GM19324 (cell line): Measurements from ENCODE around the gene PKD1L1.
"Not testable (repeated sequence)": the region's sequence is repeated elsewhere in the genome, so short reads cannot be mapped to it uniquely, and the experiment has no call there.

ENCODE experiments used
- ATAC-seq: cut with Tn5 transposase; IDR thresholded peaks from one replicate; pipeline ENCODE4 v1.9.1; 2021; ENCODE audit warnings: mild to moderate bottlenecking, moderate library complexity; ENCODE audit not compliant: unreplicated experiment, low FRiP score

PKD1L1 gene

GRCh38 chr7:47965456-47965855 is 17.2 kb upstream of the PKD1L1 start:
- no peak for ATAC-seq

GRCh38 chr7:47962262-47962661 is 14.0 kb upstream of the PKD1L1 start:
- no peak for ATAC-seq

GRCh38 chr7:47957156-47957555 is 8.9 kb upstream of the PKD1L1 start:
- no peak for ATAC-seq

GRCh38 chr7:47956220-47956619 is 8.0 kb upstream of the PKD1L1 start:
- no peak for ATAC-seq

- no peak for ATAC-seq
Measured at GRCh38 chr7:47954231-47954911, 6.1 kb upstream of the PKD1L1 start.

GRCh38 chr7:47953822-47954221 is 5.6 kb upstream of the PKD1L1 start:
- no peak for ATAC-seq

GRCh38 chr7:47952224-47952623 is 4.0 kb upstream of the PKD1L1 start:
- no peak for ATAC-seq

GRCh38 chr7:47951374-47951773 is 3.1 kb upstream of the PKD1L1 start:
- ATAC-seq, result peak; percentile 41

- no peak for ATAC-seq
Measured at GRCh38 chr7:47950714-47951113, 2.4 kb upstream of the PKD1L1 start.

GRCh38 chr7:47949703-47950102 is 1.4 kb upstream of the PKD1L1 start:
- ATAC-seq, result no peak

- ATAC-seq, result no peak
Measured at GRCh38 chr7:47947355-47947749, 914 bp downstream of the PKD1L1 start.

GRCh38 chr7:47946581-47947354 is 1.5 kb downstream of the PKD1L1 start:
- ATAC-seq, result no peak

- ATAC-seq, result no peak
Measured at GRCh38 chr7:47945261-47946015, 2.8 kb downstream of the PKD1L1 start.

GRCh38 chr7:47944536-47945260 is 3.6 kb downstream of the PKD1L1 start:
- ATAC-seq, result no peak

GRCh38 chr7:47943676-47944474 is 4.4 kb downstream of the PKD1L1 start:
- no peak for ATAC-seq

GRCh38 chr7:47942651-47943050 is 5.6 kb downstream of the PKD1L1 start:
- not testable (repeated sequence) for ATAC-seq

- no peak for ATAC-seq
Measured at GRCh38 chr7:47942132-47942531, 6.1 kb downstream of the PKD1L1 start.

- no peak for ATAC-seq
Measured at GRCh38 chr7:47941136-47941844, 7.0 kb downstream of the PKD1L1 start.
